GM21717 (cell line): ENCODE measurements around the gene PAPLN.

Experiments
- ATAC-seq: cut with Tn5 transposase; IDR thresholded peaks from one replicate; pipeline ENCODE4 v1.9.1; 2021; ENCODE audit warnings: mild to moderate bottlenecking, moderate library complexity; ENCODE audit not compliant: unreplicated experiment

The PAPLN gene

GRCh38 chr14:73243748-73244147, 6.4 kb downstream of the PAPLN start:
- ATAC-seq, result no peak

DNA sequence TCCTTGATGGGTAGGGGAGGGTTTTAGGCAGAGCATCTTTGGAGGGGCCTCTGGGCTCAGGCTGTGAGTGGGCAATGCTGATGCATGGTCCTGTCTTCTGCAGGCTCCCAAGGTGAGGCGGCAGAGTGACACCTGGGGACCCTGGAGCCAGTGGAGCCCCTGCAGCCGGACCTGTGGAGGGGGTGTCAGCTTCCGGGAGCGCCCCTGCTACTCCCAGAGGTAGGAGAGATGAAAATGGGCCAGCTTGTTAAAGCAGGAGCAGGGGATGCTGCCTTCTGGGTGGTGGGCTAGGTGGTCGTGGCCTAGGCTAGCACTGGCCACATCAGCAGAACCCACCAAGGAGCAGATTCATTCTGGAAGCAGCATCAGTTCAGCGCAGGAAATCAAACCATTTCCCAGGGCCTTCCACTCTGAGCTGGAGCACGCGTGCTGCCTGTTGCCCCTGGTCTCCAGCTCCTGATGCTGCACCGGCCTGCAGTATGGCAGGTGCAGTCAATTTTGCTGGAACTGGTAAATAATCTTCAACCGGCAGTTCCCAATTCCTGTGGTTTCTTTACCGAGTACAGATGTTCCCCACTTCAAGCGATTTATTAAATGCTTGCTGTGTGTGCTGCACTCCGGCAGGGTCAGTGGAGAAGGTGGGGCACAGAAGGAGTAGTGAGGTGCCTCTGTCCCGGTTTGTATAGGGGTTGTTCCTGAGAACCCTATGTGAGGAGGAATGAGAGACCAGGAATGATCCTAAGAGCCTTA, 7.4 kb downstream of the PAPLN start:
- ATAC-seq, result no peak

DNA sequence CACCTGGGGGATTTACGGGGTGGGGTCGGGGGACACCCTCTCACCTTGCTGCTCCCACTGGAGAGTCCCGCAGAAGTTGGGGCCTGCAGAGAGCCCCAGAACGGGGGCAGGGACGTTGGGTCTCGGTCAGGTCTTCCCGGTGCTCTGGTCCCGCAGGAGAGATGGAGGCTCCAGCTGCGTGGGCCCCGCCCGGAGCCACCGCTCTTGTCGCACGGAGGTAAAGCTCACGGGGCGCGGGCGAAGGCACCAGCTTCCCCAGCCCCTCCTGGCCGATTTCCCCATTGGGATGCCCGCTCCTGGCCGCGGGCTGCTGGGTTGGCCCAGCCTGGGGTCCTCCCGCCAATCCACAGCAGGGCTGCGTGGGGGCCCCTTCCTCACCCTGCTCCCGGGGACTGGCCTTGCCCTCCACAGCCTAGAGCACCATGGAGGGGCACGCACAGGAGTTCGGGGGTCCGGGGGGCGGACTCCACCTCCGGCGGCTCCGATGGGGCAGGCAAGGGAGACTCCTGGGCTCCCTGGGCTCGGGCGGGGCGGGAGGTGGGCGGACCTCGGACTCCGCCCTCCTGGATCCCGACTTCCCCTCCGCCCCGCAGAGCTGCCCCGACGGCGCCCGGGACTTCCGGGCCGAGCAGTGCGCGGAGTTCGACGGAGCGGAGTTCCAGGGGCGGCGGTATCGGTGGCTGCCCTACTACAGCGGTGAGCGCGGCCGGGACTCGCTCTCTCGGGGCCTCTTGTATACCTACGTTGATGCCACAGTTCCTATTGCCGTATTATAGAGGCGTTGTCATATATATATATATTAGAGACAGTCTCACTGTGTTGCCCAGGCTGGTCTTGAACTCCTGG, 8.4 kb downstream of the PAPLN start:
- peak; percentile 49 for ATAC-seq

GRCh38 chr14:73246387-73247150, 9.3 kb downstream of the PAPLN start:
- no peak for ATAC-seq

GRCh38 chr14:73248108-73248868, 11.0 kb downstream of the PAPLN start:
- ATAC-seq, result no peak

DNA sequence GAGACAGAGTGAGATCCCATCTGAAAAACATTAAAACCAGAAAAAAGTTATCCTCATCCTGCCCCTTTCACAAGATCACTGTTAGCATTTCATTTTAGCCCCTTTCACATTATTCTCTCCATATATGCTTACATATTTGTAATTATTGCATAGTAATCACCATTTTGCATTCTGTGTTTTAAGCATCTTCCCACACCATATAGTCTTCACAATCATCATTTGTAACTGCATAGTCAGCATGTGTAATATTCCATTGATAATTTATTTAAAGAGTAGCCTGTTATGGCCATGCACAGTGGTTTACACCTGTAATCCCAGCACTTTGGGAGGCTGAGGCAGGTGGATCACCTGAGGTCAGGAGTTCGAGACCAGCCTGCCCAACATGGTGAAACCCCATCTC, 11.8 kb downstream of the PAPLN start:
- ATAC-seq, result no peak

DNA sequence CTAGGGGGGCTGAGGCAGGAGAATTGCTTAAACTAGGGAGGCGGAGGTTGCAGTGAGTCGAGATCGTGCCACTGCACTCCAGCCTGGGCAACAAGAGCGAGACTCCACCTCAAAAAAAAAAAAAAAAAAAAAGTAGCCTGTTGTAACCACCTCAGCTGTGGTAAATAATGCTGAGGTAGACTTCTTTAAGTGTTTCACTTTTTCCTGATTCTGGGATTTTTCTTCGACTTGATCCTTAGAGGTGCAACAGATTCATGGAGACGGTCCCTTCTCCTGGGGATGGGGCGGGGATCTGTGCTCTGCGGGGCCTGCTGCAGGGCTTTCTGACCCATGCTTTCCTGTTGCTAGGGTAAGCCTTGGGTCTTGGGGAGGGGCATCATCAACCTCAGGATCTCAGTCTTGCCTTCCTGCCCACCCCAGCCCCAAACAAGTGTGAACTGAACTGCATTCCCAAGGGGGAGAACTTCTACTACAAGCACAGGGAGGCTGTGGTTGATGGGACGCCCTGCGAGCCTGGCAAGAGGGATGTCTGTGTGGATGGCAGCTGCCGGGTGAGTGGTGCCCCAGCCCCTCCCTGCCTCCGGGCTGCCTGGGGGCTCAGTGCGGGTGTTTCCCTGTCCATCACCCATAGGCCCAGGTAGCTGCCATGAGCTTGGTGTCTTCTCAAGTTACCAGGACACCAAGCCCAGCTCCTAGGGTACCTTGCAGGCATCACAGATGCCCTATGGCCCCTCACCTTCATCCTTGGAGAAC, 12.4 kb downstream of the PAPLN start:
- no peak for ATAC-seq

- no peak for ATAC-seq
These were observed 13.0 kb downstream of the PAPLN start for GRCh38 chr14:73250317-73250713.

GRCh38 chr14:73250781-73251500, 13.6 kb downstream of the PAPLN start:
- ATAC-seq, result no peak

GRCh38 chr14:73251516-73252215, 14.4 kb downstream of the PAPLN start:
- no peak for ATAC-seq

DNA sequence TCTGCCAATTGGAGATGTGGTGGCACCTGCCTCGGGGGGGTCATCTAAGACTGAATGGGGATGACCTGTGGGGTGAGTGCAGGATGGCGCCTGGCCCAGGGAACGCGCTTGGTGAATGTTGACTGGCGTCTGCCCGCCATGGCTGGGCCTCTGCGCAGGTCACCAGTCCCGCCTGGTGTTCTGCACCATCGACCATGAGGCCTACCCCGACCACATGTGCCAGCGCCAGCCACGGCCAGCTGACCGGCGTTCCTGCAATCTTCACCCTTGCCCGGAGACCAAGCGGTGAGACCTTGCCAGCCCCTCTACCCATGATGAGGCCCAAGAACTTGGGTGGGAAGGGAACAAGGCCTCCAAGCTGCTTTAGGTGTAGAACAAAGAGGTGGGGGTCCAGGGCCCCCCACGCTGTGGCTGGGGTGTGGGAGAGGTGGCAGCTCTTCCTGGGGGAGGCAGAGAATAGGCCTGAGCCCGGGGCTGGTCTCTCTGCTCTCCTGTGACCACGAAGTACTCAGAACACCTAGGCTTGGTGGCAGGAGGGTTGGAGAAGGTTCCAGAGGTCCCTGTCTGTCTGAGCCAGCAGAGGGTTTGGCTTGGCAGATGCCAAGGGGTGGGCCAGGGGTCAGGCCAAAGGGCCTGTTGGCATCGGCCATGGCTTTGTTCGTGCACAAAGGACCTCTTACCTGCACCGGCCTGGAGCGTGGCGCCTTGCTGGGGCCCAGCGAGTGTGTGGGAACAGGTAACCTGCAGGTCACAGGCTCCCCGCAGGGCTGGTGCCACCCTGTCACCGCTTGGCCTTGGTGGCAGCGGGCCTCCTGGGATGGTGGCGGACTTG, 15.4 kb downstream of the PAPLN start:
- no peak for ATAC-seq

DNA sequence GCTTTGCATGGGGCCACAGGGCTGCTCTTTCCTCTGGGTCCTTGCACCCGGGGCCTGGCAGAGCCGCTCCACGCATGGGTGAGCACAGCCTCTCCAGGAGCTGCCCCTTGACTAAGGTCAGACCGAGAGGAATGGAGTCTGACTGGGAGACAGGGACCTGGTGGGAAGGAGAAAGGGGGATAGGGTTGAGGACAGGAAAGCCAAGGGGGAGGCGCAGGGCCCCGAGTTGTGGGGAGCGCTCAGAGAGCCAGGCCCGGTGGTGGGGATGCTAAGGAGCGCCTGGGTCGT, 16.0 kb downstream of the PAPLN start:
- ATAC-seq, result no peak

DNA sequence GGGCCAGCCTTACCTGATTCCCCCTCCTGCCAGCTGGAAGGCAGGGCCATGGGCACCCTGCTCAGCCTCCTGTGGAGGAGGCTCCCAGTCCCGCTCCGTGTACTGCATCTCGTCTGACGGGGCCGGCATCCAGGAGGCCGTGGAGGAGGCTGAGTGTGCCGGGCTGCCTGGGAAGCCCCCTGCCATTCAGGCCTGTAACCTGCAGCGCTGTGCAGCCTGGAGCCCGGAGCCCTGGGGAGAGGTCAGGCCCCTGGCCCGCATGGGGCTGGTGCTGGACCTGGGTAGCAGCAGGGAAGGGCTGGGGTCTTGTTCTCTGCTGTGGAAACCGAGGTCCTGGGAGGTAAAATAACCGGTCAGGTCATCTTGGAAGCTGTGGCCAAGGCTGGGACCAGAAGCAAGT, 16.4 kb downstream of the PAPLN start:
- no peak for ATAC-seq

- ATAC-seq, result no peak
These were observed 17.1 kb downstream of the PAPLN start for GRCh38 chr14:73254247-73255004.

GRCh38 chr14:73255005-73255400, 17.7 kb downstream of the PAPLN start:
- no peak for ATAC-seq

GRCh38 chr14:73255693-73256225, 18.5 kb downstream of the PAPLN start:
- no peak for ATAC-seq

GRCh38 chr14:73258076-73258475, 20.8 kb downstream of the PAPLN start:
- ATAC-seq, result no peak
